Keratinocyte (primary cell): Measurements from ENCODE around the gene BABAM2.

Source experiments
- EZH2 ChIP-seq: IDR thresholded peaks from one replicate; pipeline ENCODE4 v1.6.1; 2012; ENCODE audit warnings: inconsistent platforms, mild to moderate bottlenecking, low read length, moderate library complexity
- TF ChIP-seq, protein P1 (sequence below), 3 experiments: IDR thresholded peaks in 1 of 3; conservative IDR thresholded peaks in 1 of 3; optimal IDR thresholded peaks in 1 of 3; 2 replicates in 2 of 3; 3 replicates in 1 of 3; pipeline versions ENCODE3 to v1.5.1; 2011; ENCODE audit warnings: low read length in 3 of 3, mild to moderate bottlenecking in 3 of 3, moderate library complexity in 2 of 3, control low read depth in 1 of 3, inconsistent platforms in 1 of 3; ENCODE audit not compliant: insufficient read depth in 2 of 3; ENCODE audit errors: extremely low read depth in 1 of 3

DNA sequence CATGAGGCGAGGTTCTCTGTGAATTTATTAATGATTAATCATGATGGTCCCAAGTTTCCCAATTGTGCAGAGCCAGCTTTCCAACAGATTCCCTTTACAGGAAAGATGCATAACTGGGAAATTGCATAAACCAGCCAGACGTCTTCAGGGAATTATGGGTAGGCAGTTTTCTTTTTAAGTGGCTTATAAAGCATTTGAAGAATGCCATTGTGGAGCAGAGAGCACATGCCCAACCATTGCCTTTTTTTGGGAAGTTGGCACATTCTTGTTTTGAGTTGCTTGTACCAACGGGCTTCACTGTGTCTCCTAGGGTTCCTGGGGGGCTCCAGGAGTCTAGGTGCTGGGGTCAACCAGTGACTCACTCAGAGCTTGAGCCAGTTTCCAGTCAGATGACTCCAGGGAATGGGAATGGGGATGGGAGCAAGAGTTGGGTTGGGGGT, 270.5 kb downstream of the BABAM2 start:
- TF ChIP-seq, protein P1, sequence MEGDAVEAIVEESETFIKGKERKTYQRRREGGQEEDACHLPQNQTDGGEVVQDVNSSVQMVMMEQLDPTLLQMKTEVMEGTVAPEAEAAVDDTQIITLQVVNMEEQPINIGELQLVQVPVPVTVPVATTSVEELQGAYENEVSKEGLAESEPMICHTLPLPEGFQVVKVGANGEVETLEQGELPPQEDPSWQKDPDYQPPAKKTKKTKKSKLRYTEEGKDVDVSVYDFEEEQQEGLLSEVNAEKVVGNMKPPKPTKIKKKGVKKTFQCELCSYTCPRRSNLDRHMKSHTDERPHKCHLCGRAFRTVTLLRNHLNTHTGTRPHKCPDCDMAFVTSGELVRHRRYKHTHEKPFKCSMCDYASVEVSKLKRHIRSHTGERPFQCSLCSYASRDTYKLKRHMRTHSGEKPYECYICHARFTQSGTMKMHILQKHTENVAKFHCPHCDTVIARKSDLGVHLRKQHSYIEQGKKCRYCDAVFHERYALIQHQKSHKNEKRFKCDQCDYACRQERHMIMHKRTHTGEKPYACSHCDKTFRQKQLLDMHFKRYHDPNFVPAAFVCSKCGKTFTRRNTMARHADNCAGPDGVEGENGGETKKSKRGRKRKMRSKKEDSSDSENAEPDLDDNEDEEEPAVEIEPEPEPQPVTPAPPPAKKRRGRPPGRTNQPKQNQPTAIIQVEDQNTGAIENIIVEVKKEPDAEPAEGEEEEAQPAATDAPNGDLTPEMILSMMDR (optimal IDR thresholded peaks at IDR 0.05 in 1 of 3, IDR thresholded peaks at IDR 0.05 in 1 of 3, conservative IDR thresholded peaks at IDR 0.05 in 1 of 3; ENCODE audit: extremely low read depth in 1 of 3, insufficient read depth in 2 of 3, low read length in 3 of 3), result no peak
- TF ChIP-seq EZH2, result no peak
